ENCODE measurements around the gene HNRNPAB.
"Not testable (repeated sequence)": the region's sequence is repeated elsewhere in the genome, so short reads cannot be mapped to it uniquely, and the experiment has no call there.

Gene HNRNPAB

GRCh38 chr5:178213003-178213461 lies 8.7 kb downstream of the HNRNPAB start:
- no peak for DNase-seq

GRCh38 chr5:178213748-178214151 lies 9.4 kb downstream of the HNRNPAB start:
- DNase-seq = no peak

GRCh38 chr5:178214160-178214803 lies 9.9 kb downstream of the HNRNPAB start:
- no peak for DNase-seq

- no peak for DNase-seq
Observed at GRCh38 chr5:178215280-178216002, 11.1 kb downstream of the HNRNPAB start.

GRCh38 chr5:178216088-178216534 lies 11.8 kb downstream of the HNRNPAB start:
- DNase-seq = no peak

- no peak for DNase-seq
Observed at GRCh38 chr5:178216779-178217178, 12.4 kb downstream of the HNRNPAB start.

GRCh38 chr5:178218237-178218776 lies 14.0 kb downstream of the HNRNPAB start:
- no peak for DNase-seq

GRCh38 chr5:178218827-178219226 lies 14.5 kb downstream of the HNRNPAB start:
- DNase-seq = no peak

GRCh38 chr5:178221282-178221681 lies 16.9 kb downstream of the HNRNPAB start:
- no peak for DNase-seq

- no peak for DNase-seq
Observed at GRCh38 chr5:178221853-178222252, 17.5 kb downstream of the HNRNPAB start.

- DNase-seq = no peak
Observed at GRCh38 chr5:178222292-178222691, 18.0 kb downstream of the HNRNPAB start.

GRCh38 chr5:178223196-178223773 lies 19.0 kb downstream of the HNRNPAB start:
- no peak for DNase-seq

GRCh38 chr5:178223828-178224335 lies 19.5 kb downstream of the HNRNPAB start:
- DNase-seq = no peak

GRCh38 chr5:178224403-178224802 lies 20.1 kb downstream of the HNRNPAB start:
- no peak for DNase-seq

- DNase-seq = no peak
Observed at GRCh38 chr5:178225174-178225573, 20.8 kb downstream of the HNRNPAB start.

GRCh38 chr5:178227138-178227659 lies 22.9 kb downstream of the HNRNPAB start:
- no peak for DNase-seq

- DNase-seq = no peak
Observed at GRCh38 chr5:178227929-178228328, 23.6 kb downstream of the HNRNPAB start.

GRCh38 chr5:178228609-178229008 lies 24.3 kb downstream of the HNRNPAB start:
- no peak for DNase-seq

- DNase-seq = not testable (repeated sequence)
Observed at GRCh38 chr5:178229111-178229510, 24.8 kb downstream of the HNRNPAB start.

GRCh38 chr5:178229861-178230260 lies 25.5 kb downstream of the HNRNPAB start:
- DNase-seq = no peak

GRCh38 chr5:178230879-178231538 lies 26.7 kb downstream of the HNRNPAB start:
- no peak for DNase-seq

- DNase-seq = peak; percentile 56
Observed at GRCh38 chr5:178231539-178232123, 27.3 kb downstream of the HNRNPAB start.
